Loucy (cell line): ENCODE results near the gene STPG4.
"Not testable (repeated sequence)": the region's sequence is repeated elsewhere in the genome, so short reads cannot be mapped to it uniquely, and the experiment has no call there.

Experiments
- H2AFZ ChIP-seq: fragments of 200-600 bp; sonication (generic); 2 replicates; pipeline ENCODE4 v1.6.0; 2016; ENCODE audit warnings: antibody characterized with exemption, mild to moderate bottlenecking, low read length, moderate library complexity
- H3F3A ChIP-seq: fragments of 200-600 bp; 2 replicates; pipeline ENCODE4 v1.6.0; 2016; ENCODE audit warnings: antibody characterized with exemption, low read depth, mild to moderate bottlenecking
- H3K27me3 ChIP-seq: fragments of 200-600 bp; sonication (generic); 2 replicates; pipeline ENCODE4 v1.6.1; 2014; ENCODE audit warnings: low read length, mild to moderate bottlenecking; ENCODE audit not compliant: insufficient read depth, poor library complexity, severe bottlenecking
- H3K36me3 ChIP-seq: fragments of 200-600 bp; sonication (generic); 2 replicates; pipeline ENCODE4 v1.6.1; 2016; ENCODE audit warnings: low read length; ENCODE audit not compliant: insufficient read depth
- H3K4me1 ChIP-seq: fragments of 200-600 bp; sonication (generic); 2 replicates; pipeline ENCODE4 v1.5.1; 2014; ENCODE audit warnings: low read length, mild to moderate bottlenecking; ENCODE audit not compliant: insufficient read depth, poor library complexity, severe bottlenecking
- H3K4me2 ChIP-seq: fragments of 200-600 bp; sonication (generic); 2 replicates; pipeline ENCODE4 v1.6.0; 2014; ENCODE audit warnings: antibody characterized with exemption, low read length, low read depth, mild to moderate bottlenecking; ENCODE audit not compliant: poor library complexity, severe bottlenecking
- H3K4me3 ChIP-seq: fragments of 200-600 bp; sonication (generic); 2 replicates; pipeline ENCODE4 v1.5.1; 2014; ENCODE audit warnings: low read length, mild to moderate bottlenecking, mixed read lengths; ENCODE audit not compliant: poor library complexity, severe bottlenecking
- H3K79me2 ChIP-seq: fragments of 200-600 bp; sonication (generic); 2 replicates; pipeline ENCODE4 v1.6.1; 2014; ENCODE audit warnings: low read length; ENCODE audit not compliant: insufficient read depth
- H3K9ac ChIP-seq: fragments of 200-600 bp; sonication (generic); 2 replicates; pipeline ENCODE4 v1.6.0; 2014; ENCODE audit warnings: mild to moderate bottlenecking, low read depth, low read length, moderate library complexity; ENCODE audit not compliant: poor library complexity, severe bottlenecking
- H3K9me2 ChIP-seq: fragments of 200-600 bp; sonication (generic); replicated peaks from 2 replicates; pipeline ENCODE4 v1.6.1; 2016; ENCODE audit warnings: low read depth, low read length, mixed read lengths
- H3K9me3 ChIP-seq: fragments of 200-600 bp; sonication (generic); 2 replicates; pipeline ENCODE4 v1.6.1; 2014; ENCODE audit warnings: mild to moderate bottlenecking, antibody characterized with exemption, low read length, low read depth; ENCODE audit not compliant: insufficient read depth
- H4K20me1 ChIP-seq: fragments of 200-600 bp; sonication (generic); 2 replicates; pipeline ENCODE4 v1.6.0; 2014; ENCODE audit warnings: antibody characterized with exemption, low read length, mild to moderate bottlenecking; ENCODE audit not compliant: insufficient read depth, poor library complexity, severe bottlenecking
- CTCF ChIP-seq: fragments of 200-600 bp; sonication (generic); conservative IDR thresholded peaks from 2 replicates; pipeline ENCODE4 v1.5.1; 2014; ENCODE audit warnings: mild to moderate bottlenecking, antibody characterized with exemption, low read length
- EZH2phosphoT487 ChIP-seq: fragments of 200-600 bp; IDR thresholded peaks from 2 replicates; pipeline ENCODE4 v1.6.1; 2018; ENCODE audit warnings: antibody characterized with exemption, mild to moderate bottlenecking, moderate library complexity, borderline replicate concordance

The STPG4 gene

GRCh38 chr2:47127862-47128543 lies 27.1 kb downstream of the STPG4 start:
- Histone ChIP-seq H3K9me3 (no peaks in the 10 kb centered on the region), H2AFZ (no peak overlapping the region), H3K27me3 (no peaks in the 10 kb centered on the region), H3K9ac (no peak overlapping the region), H3K79me2 (no peaks in the 10 kb centered on the region), H3K4me2 (no peak overlapping the region), H3K4me1 (no peaks in the 10 kb centered on the region), H3K36me3 (no peaks in the 10 kb centered on the region), H4K20me1 (no peaks in the 10 kb centered on the region), H3K9me2 (no peaks in the 10 kb centered on the region), H3K4me3 (no peak overlapping the region), H3F3A (no peaks in the 10 kb centered on the region)
- TF ChIP-seq CTCF (0 out of 2 replicates have a peak, but pooled peaks have one; percentile 17), EZH2phosphoT487 (no peak)

GRCh38 chr2:47126783-47127182 lies 28.3 kb downstream of the STPG4 start:
- Histone ChIP-seq H3K9me2 (no peaks in the 10 kb centered on the region), H3K4me3 (no peak overlapping the region), H3K36me3 (no peaks in the 10 kb centered on the region), H2AFZ (no peak overlapping the region), H3K9ac (no peak overlapping the region), H3K4me1 (no peaks in the 10 kb centered on the region), H3K27me3 (no peaks in the 10 kb centered on the region), H3K4me2 (no peak overlapping the region), H3K79me2 (no peaks in the 10 kb centered on the region), H3K9me3 (no peaks in the 10 kb centered on the region), H3F3A (no peaks in the 10 kb centered on the region), H4K20me1 (no peaks in the 10 kb centered on the region)
- TF ChIP-seq CTCF = no peak
- TF ChIP-seq EZH2phosphoT487 = no peak

GRCh38 chr2:47124740-47125139 lies 30.4 kb downstream of the STPG4 start:
- H3F3A ChIP-seq, H3K79me2 ChIP-seq, H2AFZ ChIP-seq, H3K9ac ChIP-seq, H3K9me2 ChIP-seq, H3K27me3 ChIP-seq, H3K36me3 ChIP-seq, H3K9me3 ChIP-seq, H3K4me1 ChIP-seq, H3K4me3 ChIP-seq, H3K4me2 ChIP-seq, H4K20me1 ChIP-seq: not testable (repeated sequence)

GRCh38 chr2:47120424-47120823 lies 34.7 kb downstream of the STPG4 start:
- not testable (repeated sequence) for H3K9me2 ChIP-seq, H3K79me2 ChIP-seq, H3K27me3 ChIP-seq, H3F3A ChIP-seq, H3K36me3 ChIP-seq, H4K20me1 ChIP-seq, H3K4me1 ChIP-seq, H3K9me3 ChIP-seq, H3K4me2 ChIP-seq, H2AFZ ChIP-seq, H3K9ac ChIP-seq, H3K4me3 ChIP-seq
